ENCODE measurements around the gene MGST2. TPM values are rescaled to one million over a fixed set of nuclear protein-coding genes. Genes with fewer than 3 reads are reported as not detected.

MGST2 gene
- total RNA-seq, 1 donor from 2014 or later: 17.6 TPM

GRCh38 chr4:139753686-139754085 is 88.1 kb downstream of the MGST2 start:
- no peaks in the 10 kb centered on the region for H3K9me3 Mint-ChIP-seq (ENCODE audit: unreplicated experiment)
- no peaks in the 10 kb centered on the region for H3K36me3 Mint-ChIP-seq (ENCODE audit: low read depth, unreplicated experiment)
- H2AFZ ChIP-seq (ENCODE audit: low read depth, low read length): no peak overlapping the region
- no peaks in the 10 kb centered on the region for H3K79me2 ChIP-seq (ENCODE audit: insufficient read depth, low read length)
- no peak overlapping the region for H3K4me3 ChIP-seq (ENCODE audit: insufficient read depth, low read depth, low read length)
- H3K36me3 ChIP-seq (ENCODE audit: insufficient read depth, low read length): no peaks in the 10 kb centered on the region
- no peak for FAIRE-seq
- no peaks in the 10 kb centered on the region for H3K4me1 ChIP-seq (ENCODE audit: insufficient read depth, low read length)
- no peak for DNase-seq (ENCODE audit: low read depth)
- H3K27me3 Mint-ChIP-seq (ENCODE audit: low read depth, unreplicated experiment): no peaks in the 10 kb centered on the region
- H4K20me1 ChIP-seq (ENCODE audit: insufficient read depth, low read length): no peaks in the 10 kb centered on the region
- TF ChIP-seq CTCF (IDR thresholded peaks at IDR 0.05; ENCODE audit: insufficient read depth, low read depth, low read length): no peak
- TF ChIP-seq EZH2 (IDR thresholded peaks at IDR 0.05; ENCODE audit: insufficient read depth, low read length): no peak
- no peaks in the 10 kb centered on the region for H3K27me3 ChIP-seq (ENCODE audit: insufficient read depth, low read length)
- peaks cover 6% of the 10 kb centered on the region for H3K4me1 Mint-ChIP-seq (ENCODE audit: low read depth, unreplicated experiment)
- no peak overlapping the region for H3K9ac ChIP-seq (ENCODE audit: low read length)
- H3K27ac Mint-ChIP-seq (ENCODE audit: unreplicated experiment): no peak overlapping the region
- H3K9me3 ChIP-seq (ENCODE audit: insufficient read depth, low read depth, low read length): no peaks in the 10 kb centered on the region
- H3K27ac ChIP-seq (ENCODE audit: low read depth, low read length): no peak overlapping the region
- no peak overlapping the region for H3K4me2 ChIP-seq (ENCODE audit: low read length)
- no peak overlapping the region for H3K4me3 Mint-ChIP-seq (ENCODE audit: unreplicated experiment)

Other genes with a start within 250 kb of the MGST2 start
- 11.0 and 11.8 TPM in 2 replicates for gene RAB33B, start 211.7 kb upstream of the MGST2 start, total RNA-seq
- 51.4 and 55.0 TPM in 2 replicates for gene SETD7, start 109.6 kb upstream of the MGST2 start, total RNA-seq